GM18861 (cell line): ENCODE data around the gene PLEKHJ1.

ENCODE experiments used
- ATAC-seq: cut with Tn5 transposase; IDR thresholded peaks from one replicate; pipeline ENCODE4 v1.9.1; 2021; ENCODE audit not compliant: unreplicated experiment

Gene PLEKHJ1

DNA sequence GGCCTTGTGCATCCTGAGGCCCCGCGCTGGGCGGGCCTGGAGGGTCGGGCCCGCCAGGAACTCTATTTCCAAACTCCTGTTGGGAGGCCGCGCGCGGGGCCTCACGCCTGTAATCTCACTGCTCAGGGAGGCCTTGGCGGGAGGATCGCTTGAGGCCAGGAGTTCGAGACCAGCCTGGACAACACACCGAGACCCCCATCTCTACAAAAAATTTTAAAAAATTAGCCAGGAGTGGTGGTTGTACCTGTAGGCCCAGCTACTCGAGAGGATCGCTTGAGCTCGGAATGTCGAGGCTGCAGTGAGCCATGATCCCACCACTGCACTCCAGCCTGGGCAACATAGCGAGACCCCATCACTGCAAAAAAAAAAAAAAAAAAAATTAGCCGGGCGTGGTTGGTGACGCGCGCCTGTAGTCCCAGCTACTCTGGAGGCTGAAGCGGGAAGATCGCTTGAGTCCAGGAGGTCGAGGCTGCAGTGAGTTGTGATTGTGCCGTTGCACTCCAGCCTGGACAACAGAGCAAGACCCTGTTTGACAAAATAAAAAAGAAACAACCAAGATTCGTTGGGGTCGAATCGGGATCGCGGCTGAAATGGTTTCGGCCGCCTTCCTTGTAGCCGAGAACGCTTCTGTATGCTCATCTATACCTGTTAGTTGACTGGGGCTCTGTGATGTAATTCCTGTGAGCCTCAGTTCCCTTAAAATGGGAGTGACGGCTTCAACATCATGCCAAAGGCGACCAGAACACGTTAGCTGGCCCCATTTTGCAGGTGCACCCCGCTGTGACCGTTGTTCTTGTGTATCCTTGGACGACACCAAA is 1.1 kb upstream of the PLEKHJ1 start:
- no peak for ATAC-seq

DNA sequence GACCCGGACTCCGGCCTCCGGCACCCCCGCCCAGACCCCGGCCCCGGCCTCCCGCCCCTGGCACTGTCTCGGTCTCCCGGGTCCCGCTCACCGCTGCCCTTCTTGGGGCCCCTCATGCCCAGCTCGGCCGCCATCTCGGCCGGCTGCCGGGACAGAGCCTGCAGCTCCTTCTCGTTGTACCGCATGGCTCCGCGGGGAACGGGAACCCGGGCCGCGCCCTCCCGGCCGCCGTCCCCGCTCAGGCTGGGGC is 140 bp downstream of the PLEKHJ1 start:
- ATAC-seq = no peak

DNA sequence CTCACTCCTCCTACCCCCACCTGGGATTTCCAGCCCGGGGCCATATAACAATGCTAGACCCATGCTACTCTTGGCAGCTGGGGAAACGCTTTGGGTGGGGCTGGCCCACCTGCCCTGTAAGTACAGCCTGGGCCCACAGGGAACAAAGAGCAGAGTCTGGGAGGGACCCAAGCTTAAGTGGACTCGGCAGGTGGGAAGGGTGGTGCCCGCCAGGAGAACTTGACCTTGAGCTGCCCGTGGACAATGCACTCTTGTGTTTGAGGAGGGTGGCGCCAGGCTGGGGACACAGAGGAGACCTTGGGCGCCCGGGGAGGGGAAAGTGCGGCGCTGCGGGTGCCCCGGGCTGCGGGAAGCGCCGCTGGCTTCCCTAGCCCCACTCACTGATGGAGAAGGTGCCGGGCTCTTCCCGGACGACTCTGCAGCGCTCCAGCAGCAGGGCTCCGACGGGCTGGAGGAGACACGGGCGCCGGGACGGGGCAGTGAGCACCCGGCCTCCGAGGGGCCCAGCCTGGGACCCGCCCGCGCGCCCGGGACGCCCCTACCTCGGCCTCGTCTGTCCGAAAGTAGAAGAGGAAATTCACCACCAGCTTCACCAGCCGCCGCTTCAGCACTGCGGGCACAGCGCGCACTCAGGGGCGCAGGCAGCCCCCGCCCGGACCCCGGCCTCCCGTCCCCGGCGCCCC is 607 bp downstream of the PLEKHJ1 start:
- ATAC-seq = peak; percentile 17

DNA sequence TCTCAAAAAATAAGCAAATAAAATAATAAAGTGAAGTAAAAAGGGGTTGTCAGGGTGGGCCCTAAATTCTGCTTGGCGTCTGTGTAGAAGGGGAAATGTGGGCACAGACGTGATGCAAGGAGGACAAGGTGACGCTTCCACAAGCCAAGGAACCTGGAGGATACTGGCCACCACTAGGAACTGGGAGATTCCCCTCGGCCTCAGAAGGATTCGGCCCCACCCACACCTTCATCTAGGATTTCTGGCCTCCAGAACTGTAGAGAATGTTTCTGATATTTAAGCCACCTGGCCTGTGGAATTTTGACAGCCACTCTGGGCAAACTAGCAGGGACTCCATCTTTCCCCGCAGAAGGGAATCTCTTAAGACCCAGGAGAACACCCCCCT is 1.1 kb downstream of the PLEKHJ1 start:
- no peak for ATAC-seq

DNA sequence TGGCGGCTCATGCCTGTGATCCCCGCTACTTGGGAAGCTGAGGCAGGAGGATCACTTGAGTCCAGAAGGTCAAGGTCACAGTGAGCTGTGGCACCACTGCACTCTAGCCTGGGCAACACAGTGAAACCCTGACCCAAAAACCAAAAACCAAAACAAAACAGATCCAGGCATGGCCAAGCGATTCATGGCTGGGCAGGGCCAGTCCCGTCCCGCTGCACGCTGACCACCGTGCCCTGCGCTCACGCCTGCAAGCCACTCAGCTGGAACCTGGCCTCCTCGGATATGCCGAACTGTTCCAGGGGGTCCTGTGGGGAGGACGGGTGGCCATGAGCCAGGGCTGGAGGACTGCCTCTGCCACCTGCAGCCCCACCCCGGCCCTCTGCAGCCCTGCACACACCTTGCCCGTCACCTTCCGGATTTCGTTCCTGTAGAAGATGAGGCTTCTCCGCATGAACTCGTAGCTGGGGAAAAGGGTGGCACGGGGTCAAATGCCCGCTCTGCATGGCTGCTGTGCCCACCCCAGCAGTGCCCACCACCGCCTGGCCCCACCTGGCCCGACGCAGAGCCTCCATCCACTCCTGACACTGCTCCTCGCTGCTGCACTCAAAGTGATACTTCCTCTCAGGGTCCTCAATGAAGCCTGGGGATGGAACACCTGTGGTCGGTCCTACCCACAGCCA is 2.4 kb downstream of the PLEKHJ1 start:
- no peak for ATAC-seq

DNA sequence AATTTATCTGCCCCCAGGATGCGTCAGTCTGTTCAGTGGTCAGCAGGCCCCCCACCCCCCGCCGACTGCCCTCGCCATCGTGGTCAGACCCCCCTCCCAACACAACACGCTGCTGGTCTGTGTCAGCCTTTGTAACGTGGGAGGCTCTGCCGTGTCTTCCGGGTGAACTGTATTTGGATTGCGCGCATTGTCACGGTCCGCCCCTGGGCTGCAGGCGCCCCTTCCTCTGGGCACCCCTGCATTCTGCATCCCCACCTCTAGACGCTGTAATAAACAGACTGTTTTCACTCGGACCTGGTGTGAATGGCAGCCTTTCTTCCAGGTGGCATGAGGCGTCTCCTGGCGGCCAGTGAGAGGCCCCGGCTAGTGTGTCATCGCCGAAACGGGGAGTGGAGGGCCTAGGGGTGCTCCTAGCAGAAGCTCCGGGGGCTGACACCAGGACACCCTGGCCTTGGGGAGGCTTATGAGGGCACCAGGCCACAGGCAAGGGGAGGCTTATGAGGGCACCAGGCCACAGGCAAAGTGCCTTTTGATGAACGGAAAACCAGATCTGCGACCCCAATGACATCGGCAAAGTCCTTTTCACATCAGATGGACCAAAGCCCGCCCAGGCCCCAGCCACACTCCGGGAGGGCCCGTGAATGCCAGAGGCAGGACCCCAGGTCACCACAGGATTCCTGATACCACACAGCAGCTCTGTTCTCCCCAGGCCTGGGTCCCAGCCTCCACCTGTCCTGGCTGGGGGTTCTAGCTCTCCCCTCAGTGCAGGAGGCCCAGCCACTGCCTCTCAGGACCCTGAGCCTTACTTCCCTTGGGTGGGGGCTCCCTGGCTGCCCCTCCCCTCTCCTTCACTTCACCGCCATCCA is 3.6 kb downstream of the PLEKHJ1 start:
- no peak for ATAC-seq

DNA sequence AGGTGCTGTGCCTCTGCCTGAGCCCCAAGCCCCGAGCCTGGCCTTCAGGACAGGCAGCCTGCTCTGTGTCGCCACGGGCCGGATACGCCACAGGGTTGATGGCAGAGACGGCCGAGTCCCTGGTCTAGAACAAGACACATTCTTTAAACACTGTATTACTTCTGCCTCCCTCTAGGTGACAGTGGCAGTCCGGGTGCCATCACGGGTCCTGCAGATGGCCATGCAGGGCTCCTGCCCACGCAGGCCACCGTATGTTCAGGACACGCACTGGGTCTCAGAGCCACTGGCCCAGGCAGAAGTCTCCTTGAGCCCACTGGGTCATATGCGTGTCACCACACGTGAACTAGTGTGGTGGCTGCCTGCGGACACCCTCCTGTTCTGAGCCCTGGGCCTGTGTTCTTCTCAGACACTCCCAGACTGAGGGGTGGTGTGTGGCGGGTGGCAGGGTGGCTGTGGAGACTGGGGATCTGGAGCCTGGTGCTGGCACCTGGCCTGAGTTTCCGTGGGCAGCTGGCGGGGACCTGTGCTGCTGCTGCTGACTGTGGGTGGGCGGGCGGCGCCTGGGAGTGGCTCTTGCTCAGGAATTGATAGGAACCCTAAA is 4.4 kb downstream of the PLEKHJ1 start:
- no peak for ATAC-seq

DNA sequence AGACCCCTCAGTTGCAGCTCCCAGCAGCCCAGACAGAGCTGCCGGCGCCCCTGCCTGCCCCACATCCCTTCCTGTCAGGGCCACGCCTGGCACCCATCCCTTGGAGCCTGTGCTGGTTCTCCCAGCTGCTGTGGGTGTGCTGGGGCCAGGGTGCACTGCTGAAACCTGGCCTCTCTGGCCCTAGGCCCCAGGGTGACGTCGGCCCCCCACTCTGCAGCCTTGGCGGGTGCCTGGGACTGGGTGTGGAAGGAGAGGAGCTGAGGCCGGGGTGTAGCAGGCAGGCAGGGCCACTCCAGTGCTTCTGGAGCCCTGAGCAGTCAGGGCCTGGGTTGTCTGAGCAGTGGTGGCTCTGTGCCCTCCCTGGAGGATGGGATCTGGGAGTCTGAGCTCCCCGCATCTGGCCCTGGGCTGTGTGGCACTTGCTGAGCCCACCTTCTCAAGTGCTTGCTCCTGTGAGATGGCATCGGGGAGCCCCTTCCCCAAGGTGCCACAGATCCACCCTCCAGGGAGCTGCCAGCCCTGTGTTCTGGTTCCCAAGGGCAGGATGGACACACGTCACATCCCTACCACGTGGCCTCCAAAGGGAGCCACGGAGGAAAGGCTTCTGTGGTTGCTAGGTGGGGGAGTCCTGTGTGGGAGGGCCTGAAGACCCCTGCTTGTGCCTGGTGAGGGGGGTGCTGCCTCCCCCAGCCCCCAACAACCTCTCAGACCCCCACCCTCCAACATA is 5.2 kb downstream of the PLEKHJ1 start:
- no peak for ATAC-seq

DNA sequence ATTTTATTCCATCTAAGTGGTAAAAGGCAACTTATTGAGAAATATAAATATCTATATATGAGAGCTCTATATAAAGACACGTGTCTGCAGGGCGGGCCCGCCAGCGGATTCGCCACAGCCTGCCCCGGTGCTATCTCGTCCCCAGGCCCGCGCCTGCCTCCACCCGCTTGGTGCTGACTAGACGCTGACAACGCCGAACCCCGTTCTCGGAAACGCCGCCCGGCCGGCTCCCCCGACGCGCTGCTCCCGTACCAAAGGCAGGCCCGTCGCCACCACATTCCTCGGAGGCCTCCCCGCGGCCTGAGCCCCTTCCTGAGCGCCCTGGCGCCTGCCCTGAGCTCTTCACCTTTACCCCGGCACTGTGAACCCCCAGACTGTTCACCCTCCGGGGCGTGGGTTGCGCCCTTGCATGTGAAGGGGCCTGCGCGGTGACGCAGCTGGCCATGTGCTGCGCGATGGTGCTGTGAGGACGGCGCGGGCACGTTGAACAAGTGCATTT is 6.0 kb downstream of the PLEKHJ1 start:
- no peak for ATAC-seq

DNA sequence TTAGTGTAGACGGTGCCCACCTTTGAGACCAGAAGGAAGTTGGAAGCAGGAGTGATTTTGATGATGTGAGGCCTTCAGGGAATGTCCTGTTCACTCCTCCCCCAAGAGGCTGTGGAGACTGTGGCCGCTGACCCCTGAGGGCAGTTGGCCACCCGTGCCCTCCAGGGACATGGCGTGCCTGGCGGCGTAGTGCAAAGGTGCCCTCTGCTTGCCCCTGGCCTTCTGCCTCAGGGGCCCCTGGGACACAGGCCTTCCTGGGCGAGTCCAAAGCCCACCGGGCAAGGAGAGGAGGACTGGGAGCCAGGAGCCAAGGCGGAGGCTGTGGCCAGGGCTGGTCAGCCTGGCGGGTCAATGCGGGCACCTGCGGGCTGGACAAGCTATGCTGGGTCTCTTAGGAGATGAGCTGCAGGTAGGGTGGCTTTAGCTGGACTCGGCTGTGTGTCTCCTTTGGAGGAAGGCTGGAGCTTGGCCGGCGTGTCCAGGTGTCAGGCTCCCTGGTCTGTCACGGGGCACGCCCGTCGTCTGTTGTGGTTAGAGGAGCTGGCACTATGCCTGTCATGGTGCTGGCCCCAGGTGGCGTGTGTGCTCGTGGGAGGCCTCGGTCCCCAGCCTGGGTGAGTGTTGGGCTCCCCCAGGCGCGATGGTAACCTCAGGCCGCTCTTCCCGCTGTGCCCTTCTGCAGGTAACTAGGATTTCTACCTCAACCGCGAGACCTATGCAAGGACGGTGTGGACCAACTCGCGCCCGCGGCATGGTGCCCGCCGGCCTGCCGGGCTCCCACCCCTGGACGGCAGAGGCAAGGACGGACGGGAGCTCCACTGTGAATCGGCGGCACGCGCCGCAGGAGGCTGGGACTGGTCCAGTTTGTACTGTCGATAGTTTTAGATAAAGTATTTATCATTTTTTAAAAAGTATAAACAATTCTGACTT is 6.8 kb downstream of the PLEKHJ1 start:
- no peak for ATAC-seq

DNA sequence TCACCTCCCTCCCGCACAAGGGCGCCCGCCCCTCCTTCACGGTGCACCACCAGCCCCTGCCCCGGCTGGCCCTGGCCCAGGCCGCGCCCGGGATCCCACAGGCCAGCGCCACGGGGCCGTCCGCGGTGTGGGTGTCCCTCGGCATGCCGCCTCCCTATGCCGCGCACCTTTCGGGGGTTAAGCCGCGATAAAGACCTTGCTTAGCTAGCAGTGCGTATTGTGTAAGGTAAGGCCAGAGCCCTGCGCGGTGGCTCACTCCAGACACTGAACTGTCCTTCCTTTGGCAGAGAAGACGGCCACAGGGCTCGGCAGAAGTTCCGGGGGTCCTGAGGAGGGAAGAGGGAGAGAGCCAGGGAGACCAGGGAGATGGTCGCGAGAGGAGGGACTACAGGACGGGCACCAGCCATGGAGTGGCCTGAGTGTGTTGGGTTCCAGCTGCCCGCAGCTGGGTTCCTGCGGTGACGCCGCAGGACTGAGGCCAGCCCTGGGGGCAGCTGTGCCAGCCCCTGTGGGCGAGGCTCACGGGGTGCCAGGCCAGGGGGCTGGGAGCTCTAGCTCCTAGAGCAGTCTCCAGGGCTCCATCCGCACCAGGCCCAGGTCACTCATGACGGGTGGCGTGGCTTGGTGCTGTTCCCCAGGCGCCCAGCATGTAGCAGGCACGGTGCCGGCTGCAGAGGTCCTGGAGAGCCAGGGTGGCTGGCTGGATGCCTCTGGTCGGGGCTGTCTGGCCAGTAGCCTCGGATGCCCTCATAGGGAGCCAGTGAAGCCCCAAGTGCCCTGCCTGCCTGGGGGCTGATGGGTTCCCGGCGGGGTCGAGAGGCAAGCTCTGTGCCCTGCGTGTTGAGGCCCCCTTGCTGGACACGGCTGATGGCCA is 7.7 kb downstream of the PLEKHJ1 start:
- ATAC-seq = no peak

DNA sequence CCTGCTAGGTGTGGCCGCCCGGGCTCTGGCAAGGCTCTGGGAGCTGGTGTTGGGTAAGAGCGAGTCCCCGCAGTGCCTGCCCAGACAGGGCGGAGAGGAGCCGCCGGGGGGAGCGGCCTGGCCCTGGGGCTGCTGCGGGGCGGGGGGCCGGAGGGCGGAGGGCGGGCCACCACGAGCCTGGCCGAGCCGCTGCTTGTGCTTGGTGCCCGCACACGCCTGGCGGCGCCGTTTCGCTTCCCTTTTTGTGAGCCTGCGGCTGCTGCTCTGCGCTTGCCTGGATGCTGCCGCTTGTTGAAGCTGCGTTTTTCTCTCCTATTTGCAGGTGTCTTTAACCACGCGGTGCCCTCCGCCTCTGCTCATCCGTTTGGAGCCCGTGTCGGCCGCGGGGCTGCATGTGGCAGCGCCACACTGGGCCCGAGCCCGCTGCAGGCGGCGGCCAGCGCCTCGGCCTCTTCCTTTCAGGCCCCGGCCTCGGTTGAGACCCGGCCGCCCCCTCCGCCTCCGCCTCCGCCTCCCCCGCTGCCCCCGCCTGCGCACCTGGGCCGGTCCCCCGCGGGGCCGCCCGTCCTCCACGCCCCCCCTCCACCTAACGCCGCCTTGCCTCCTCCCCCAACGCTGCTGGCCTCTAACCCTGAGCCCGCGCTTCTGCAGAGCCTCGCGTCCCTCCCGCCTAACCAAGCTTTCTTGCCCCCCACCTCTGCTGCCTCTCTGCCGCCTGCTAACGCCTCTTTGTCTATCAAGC is 8.5 kb downstream of the PLEKHJ1 start:
- ATAC-seq = no peak

DNA sequence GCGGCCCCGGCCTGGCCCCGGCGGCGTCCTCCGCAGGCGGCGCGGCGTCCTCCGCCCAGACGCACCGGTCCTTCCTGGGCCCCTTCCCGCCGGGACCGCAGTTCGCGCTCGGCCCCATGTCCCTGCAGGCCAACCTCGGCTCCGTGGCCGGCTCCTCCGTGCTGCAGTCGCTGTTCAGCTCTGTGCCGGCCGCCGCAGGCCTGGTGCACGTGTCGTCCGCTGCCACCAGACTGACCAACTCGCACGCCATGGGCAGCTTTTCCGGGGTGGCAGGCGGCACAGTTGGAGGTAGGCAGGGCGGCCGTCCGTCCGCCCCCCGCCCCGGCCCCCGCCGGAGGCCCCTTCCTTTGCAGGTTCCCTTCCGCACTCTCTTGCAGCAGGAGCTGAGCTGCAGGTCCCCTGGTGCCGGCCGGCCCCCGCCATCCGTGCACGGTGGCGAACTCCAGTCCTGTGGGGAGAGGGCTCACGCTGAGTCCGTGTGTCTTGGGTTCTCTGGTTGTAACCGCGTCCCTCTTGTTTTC is 9.2 kb downstream of the PLEKHJ1 start:
- no peak for ATAC-seq

DNA sequence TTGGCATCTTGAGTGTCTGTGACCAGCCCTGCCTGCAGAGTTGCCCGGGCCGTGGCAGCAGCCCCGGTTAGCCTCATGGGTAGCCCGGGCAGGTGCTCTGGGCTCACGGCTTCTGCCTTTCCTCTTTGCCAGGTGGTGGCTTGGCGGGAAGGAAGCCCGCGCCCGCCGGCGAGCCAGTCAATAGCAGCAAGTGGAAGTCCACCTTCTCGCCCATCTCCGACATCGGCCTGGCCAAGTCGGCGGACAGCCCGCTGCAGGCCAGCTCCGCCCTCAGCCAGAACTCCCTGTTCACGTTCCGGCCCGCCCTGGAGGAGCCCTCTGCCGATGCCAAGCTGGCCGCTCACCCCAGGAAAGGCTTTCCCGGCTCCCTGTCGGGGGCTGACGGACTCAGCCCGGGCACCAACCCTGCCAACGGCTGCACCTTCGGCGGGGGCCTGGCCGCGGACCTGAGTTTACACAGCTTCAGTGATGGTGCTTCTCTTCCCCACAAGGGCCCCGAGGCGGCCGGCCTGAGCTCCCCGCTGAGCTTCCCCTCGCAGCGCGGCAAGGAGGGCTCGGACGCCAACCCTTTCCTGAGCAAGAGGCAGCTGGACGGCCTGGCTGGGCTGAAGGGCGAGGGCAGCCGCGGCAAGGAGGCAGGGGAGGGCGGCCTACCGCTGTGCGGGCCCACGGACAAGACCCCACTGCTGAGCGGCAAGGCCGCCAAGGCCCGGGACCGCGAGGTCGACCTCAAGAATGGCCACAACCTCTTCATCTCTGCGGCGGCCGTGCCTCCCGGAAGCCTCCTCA is 9.9 kb downstream of the PLEKHJ1 start:
- no peak for ATAC-seq

DNA sequence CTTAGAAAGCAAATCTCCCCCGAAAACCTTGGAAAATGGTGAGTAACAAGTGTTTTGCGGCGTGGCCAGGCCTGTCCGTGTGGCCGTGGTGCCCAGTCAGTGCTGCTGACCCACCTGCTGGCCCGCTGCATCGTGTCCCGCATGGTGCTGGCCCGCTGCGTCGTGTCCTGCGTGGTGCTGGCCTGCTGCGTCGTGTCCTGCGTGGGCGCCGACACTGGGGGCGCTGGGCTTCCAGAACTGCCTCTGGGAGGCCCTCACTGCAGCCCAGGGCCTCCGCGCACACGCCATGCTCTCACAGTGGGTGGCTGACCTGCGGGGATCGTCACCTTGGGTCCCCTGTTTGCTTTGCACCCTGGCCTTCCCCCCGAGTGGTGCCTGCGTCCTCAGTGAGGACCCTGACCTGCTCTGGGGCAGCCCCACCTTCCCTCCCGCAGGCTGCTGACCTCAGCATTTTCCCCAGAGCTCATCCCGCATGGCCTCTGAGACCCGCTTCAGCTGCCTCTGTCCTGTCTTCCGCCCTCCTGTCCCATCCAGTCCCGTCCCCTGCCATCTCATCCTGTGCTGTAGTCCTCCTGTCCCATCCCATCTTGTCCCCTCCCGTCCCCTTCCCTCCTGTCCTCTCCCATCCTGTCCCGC is 10.6 kb downstream of the PLEKHJ1 start:
- no peak for ATAC-seq

DNA sequence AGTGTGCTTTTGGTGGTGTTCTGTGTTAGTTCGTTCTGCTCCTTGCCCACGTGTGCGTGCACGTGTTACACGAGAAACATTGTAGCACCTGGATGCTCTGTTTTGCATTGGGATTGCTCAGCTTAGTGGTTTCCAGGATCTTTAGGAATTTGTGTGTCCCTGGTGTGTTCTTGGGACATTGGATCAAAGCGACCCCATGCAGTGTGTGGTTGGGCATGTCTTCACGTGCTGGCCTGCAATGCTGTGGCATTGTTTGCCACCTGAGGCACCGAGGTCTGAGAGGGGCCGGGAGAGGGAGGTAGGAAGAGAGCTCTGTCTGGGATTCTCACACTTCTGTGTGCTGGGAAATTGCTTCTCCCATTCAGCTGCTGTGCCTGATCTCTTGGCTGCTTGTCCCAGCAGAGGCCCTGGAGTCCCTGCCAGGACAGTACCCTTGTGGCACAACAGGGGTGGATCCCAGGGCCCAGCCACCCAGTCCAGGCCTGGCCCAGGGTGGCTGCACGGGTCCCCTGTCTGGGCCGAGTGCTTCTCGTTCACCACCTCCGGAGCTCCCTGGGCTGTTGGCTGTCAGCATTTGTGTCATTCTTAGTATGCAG is 11.3 kb downstream of the PLEKHJ1 start:
- ATAC-seq = no peak
